SK-N-SH treated with all-trans-retinoic acid at 6 μM for 48 hours (cell line): ENCODE results near the gene CHST8.

ENCODE experiments used
- ARNTL ChIP-seq: fragments of 450-650 bp; formaldehyde crosslinking; IDR thresholded peaks from 2 replicates; pipeline ENCODE4 v1.5.0; 2020; ENCODE audit warnings: low read depth, mild to moderate bottlenecking, moderate library complexity, borderline replicate concordance
- BACH2 ChIP-seq: fragments of 250-450 bp; sonication (Bioruptor Pico); IDR thresholded peaks from 2 replicates; pipeline ENCODE4 v1.9.0; 2021; ENCODE audit warnings: mild to moderate bottlenecking, borderline replicate concordance
- CREB5 ChIP-seq: fragments of 250-450 bp; sonication (Bioruptor Pico); IDR thresholded peaks from 2 replicates; pipeline ENCODE4 v1.5.1; 2020; ENCODE audit warnings: low read depth, mild to moderate bottlenecking, moderate library complexity
- ESRRG ChIP-seq: fragments of 250-450 bp; sonication (Bioruptor Pico); IDR thresholded peaks from 2 replicates; pipeline ENCODE4 v1.6.1; 2021; ENCODE audit warnings: mild to moderate bottlenecking
- TCF4 ChIP-seq: fragments of 250-450 bp; sonication (Bioruptor Pico); IDR thresholded peaks from 2 replicates; pipeline ENCODE4 v1.8.0; 2021; ENCODE audit warnings: mild to moderate bottlenecking, moderate library complexity, borderline replicate concordance
- TOX ChIP-seq: fragments of 250-450 bp; sonication (Bioruptor Pico); IDR thresholded peaks from 2 replicates; pipeline ENCODE4 v1.8.0; 2021; ENCODE audit warnings: mild to moderate bottlenecking, moderate library complexity, borderline replicate concordance
- ZNF70 ChIP-seq: fragments of 450-650 bp; formaldehyde crosslinking; IDR thresholded peaks from 2 replicates; pipeline ENCODE4 v1.5.0; 2020; ENCODE audit warnings: mild to moderate bottlenecking, moderate library complexity
- ZNF8 ChIP-seq: fragments of 450-650 bp; formaldehyde crosslinking; IDR thresholded peaks from 2 replicates; pipeline ENCODE4 v1.5.0; 2020; ENCODE audit warnings: mild to moderate bottlenecking, moderate library complexity
- TF ChIP-seq, protein P1 (sequence below): fragments of 250-450 bp; sonication (Bioruptor Pico); IDR thresholded peaks from 2 replicates; pipeline ENCODE4 v1.8.0; 2020; ENCODE audit warnings: mild to moderate bottlenecking, moderate library complexity, borderline replicate concordance
- TF ChIP-seq, protein P2 (sequence below): fragments of 250-450 bp; sonication (Bioruptor Pico); IDR thresholded peaks from 2 replicates; pipeline ENCODE4 v1.5.1; 2021; ENCODE audit warnings: mild to moderate bottlenecking, moderate library complexity

DNA sequence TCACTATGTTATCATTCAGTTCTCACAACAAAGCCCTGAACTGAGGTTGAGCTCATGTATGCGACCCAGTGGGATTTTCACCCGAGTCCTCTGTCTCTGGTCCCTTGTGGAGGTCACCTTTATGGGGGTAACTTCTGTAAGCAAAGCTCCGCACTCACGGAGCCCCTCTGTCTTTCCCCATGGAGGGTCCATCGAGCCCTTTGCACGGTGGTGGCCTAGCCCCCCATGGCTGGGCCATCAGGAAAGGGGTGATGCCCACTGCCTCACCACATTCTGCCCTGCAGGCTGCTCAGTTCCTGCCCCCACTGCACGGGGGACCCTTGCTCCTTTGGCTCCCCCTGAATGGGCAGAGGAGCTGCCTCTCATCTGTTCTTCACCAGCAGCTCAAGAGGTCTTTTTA, 39.6 kb downstream of the CHST8 start:
- TF ChIP-seq ZNF70 (no peak), CREB5 (CRISPR knock-in tag) (no peak), ARNTL (CRISPR knock-in tag) (no peak), TOX (CRISPR knock-in tag) (no peak), TCF4 (CRISPR knock-in tag) (no peak), BACH2 (CRISPR knock-in tag) (no peak), ESRRG (CRISPR knock-in tag) (no peak), ZNF8 (CRISPR knock-in tag) (no peak)
- TF ChIP-seq, protein P1, sequence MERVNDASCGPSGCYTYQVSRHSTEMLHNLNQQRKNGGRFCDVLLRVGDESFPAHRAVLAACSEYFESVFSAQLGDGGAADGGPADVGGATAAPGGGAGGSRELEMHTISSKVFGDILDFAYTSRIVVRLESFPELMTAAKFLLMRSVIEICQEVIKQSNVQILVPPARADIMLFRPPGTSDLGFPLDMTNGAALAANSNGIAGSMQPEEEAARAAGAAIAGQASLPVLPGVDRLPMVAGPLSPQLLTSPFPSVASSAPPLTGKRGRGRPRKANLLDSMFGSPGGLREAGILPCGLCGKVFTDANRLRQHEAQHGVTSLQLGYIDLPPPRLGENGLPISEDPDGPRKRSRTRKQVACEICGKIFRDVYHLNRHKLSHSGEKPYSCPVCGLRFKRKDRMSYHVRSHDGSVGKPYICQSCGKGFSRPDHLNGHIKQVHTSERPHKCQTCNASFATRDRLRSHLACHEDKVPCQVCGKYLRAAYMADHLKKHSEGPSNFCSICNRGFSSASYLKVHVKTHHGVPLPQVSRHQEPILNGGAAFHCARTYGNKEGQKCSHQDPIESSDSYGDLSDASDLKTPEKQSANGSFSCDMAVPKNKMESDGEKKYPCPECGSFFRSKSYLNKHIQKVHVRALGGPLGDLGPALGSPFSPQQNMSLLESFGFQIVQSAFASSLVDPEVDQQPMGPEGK, result no peak
- TF ChIP-seq, protein P2, sequence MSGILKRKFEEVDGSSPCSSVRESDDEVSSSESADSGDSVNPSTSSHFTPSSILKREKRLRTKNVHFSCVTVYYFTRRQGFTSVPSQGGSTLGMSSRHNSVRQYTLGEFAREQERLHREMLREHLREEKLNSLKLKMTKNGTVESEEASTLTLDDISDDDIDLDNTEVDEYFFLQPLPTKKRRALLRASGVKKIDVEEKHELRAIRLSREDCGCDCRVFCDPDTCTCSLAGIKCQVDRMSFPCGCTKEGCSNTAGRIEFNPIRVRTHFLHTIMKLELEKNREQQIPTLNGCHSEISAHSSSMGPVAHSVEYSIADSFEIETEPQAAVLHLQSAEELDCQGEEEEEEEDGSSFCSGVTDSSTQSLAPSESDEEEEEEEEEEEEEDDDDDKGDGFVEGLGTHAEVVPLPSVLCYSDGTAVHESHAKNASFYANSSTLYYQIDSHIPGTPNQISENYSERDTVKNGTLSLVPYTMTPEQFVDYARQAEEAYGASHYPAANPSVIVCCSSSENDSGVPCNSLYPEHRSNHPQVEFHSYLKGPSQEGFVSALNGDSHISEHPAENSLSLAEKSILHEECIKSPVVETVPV (CRISPR knock-in tag), result no peak
